Ishikawa (cell line): ENCODE measurements around the gene CIB1.

Source experiments
- CEBPB ChIP-seq: IDR thresholded peaks from 2 replicates; pipeline ENCODE4 v1.6.1; 2012
- CREB1 ChIP-seq: IDR thresholded peaks from 2 replicates; pipeline ENCODE4 v1.6.1; 2012; ENCODE audit warnings: low read depth
- EGR1 ChIP-seq: IDR thresholded peaks from 2 replicates; pipeline ENCODE4 v1.6.1; 2012
- FOXM1 ChIP-seq: IDR thresholded peaks from 2 replicates; pipeline ENCODE4 v1.6.1; 2012; ENCODE audit warnings: low read depth, borderline replicate concordance
- RAD21 ChIP-seq: IDR thresholded peaks from 2 replicates; pipeline ENCODE4 v1.6.1; 2012; ENCODE audit warnings: low read depth
- TAF1 ChIP-seq: IDR thresholded peaks from 2 replicates; pipeline ENCODE4 v1.6.1; 2012; ENCODE audit warnings: low read depth, mild to moderate bottlenecking
- TEAD4 ChIP-seq: IDR thresholded peaks from 2 replicates; pipeline ENCODE4 v1.6.1; 2012
- YY1 ChIP-seq: IDR thresholded peaks from 2 replicates; pipeline ENCODE4 v1.6.1; 2012; ENCODE audit warnings: low read depth
- TF ChIP-seq, protein P1 (sequence below): IDR thresholded peaks from 2 replicates; pipeline ENCODE4 v1.6.1; 2012; ENCODE audit warnings: low read depth, mild to moderate bottlenecking
- TF ChIP-seq, protein P2 (sequence below): IDR thresholded peaks from 2 replicates; pipeline ENCODE4 v1.6.1; 2012

DNA sequence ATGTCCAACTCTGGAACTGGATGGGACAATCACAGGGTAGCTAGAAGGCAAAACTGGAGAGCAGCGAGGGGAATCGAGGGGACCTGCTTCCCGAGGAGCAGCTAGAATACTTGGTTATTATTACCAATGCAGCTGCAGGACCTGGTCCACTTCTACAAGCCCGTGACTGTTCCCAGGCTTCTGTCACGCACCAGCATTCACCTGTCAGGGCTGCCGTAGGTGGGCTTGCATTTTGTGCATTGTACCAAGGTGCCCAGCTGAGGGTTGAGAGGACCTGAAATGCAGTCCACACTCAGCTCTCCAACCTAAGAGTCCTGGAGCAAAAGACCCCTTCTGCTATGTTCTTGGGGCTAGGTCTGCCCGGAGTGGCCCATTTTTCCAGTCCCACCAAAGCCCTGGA, 30.3 kb downstream of the CIB1 start:
- no peak for TF ChIP-seq YY1
- TF ChIP-seq EGR1 = no peak
- no peak for TF ChIP-seq RAD21
- TF ChIP-seq CREB1 = no peak
- TF ChIP-seq FOXM1 = no peak
- TF ChIP-seq TEAD4 = no peak
- no peak for TF ChIP-seq CEBPB
- TF ChIP-seq, protein P1, sequence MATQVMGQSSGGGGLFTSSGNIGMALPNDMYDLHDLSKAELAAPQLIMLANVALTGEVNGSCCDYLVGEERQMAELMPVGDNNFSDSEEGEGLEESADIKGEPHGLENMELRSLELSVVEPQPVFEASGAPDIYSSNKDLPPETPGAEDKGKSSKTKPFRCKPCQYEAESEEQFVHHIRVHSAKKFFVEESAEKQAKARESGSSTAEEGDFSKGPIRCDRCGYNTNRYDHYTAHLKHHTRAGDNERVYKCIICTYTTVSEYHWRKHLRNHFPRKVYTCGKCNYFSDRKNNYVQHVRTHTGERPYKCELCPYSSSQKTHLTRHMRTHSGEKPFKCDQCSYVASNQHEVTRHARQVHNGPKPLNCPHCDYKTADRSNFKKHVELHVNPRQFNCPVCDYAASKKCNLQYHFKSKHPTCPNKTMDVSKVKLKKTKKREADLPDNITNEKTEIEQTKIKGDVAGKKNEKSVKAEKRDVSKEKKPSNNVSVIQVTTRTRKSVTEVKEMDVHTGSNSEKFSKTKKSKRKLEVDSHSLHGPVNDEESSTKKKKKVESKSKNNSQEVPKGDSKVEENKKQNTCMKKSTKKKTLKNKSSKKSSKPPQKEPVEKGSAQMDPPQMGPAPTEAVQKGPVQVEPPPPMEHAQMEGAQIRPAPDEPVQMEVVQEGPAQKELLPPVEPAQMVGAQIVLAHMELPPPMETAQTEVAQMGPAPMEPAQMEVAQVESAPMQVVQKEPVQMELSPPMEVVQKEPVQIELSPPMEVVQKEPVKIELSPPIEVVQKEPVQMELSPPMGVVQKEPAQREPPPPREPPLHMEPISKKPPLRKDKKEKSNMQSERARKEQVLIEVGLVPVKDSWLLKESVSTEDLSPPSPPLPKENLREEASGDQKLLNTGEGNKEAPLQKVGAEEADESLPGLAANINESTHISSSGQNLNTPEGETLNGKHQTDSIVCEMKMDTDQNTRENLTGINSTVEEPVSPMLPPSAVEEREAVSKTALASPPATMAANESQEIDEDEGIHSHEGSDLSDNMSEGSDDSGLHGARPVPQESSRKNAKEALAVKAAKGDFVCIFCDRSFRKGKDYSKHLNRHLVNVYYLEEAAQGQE = no peak
- TF ChIP-seq, protein P2, sequence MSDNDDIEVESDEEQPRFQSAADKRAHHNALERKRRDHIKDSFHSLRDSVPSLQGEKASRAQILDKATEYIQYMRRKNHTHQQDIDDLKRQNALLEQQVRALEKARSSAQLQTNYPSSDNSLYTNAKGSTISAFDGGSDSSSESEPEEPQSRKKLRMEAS = no peak
- no peak for TF ChIP-seq TAF1
